HEK293 (cell line): Measurements from ENCODE around the gene C17orf67.

Source experiments
- MYNN ChIP-seq: fragments of 450-650 bp; formaldehyde crosslinking; IDR thresholded peaks from 2 replicates; pipeline ENCODE4 v1.5.1; 2016; ENCODE audit warnings: missing biosample characterization, missing genetic modification characterization, borderline replicate concordance
- ZFP3 ChIP-seq: fragments of 450-650 bp; formaldehyde crosslinking; IDR thresholded peaks from 2 replicates; pipeline ENCODE4 v1.5.1; 2016; ENCODE audit warnings: low read depth, missing biosample characterization, missing genetic modification characterization
- ZNF302 ChIP-seq: fragments of 450-650 bp; formaldehyde crosslinking; IDR thresholded peaks from 2 replicates; pipeline ENCODE4 v1.5.1; 2016; ENCODE audit warnings: missing biosample characterization, missing genetic modification characterization, low read depth
- TF ChIP-seq, protein P1 (sequence below): fragments of 450-650 bp; formaldehyde crosslinking; IDR thresholded peaks from 2 replicates; pipeline ENCODE4 v1.5.1; 2016; ENCODE audit warnings: missing biosample characterization, missing genetic modification characterization
- TF ChIP-seq, protein P2 (sequence below): fragments of 450-650 bp; formaldehyde crosslinking; IDR thresholded peaks from 2 replicates; pipeline ENCODE4 v1.5.1; 2016; ENCODE audit warnings: missing biosample characterization, missing genetic modification characterization
- TF ChIP-seq, protein P3 (sequence below): sonication (generic); formaldehyde crosslinking; IDR thresholded peaks from 2 replicates; pipeline ENCODE4 v1.8.1; 2022; ENCODE audit warnings: mild to moderate bottlenecking, moderate library complexity, missing genetic modification reagents

DNA sequence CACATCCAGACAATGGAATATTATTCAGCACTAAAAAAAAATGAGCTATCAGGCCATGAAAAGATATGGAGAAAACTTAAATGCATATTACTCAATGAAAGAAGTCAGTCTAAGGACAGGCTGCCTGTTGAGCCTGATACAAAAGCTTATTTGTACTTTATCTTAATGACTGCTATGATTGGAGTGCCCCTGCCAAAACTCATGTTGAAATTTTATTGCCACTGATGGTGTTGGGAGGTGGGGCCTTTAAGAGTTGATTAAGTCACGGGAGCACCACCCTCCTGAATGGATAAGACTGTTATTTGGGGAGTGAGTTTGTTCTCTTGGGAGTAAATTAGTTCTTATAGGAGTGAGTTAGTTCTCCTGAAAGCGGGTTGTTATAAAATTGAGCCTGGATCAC is 9.9 kb downstream of the C17orf67 start:
- TF ChIP-seq ZFP3 = no peak
- TF ChIP-seq MYNN = no peak
- TF ChIP-seq ZNF302 (tag by site-specific recombination) = no peak
- TF ChIP-seq, protein P1, sequence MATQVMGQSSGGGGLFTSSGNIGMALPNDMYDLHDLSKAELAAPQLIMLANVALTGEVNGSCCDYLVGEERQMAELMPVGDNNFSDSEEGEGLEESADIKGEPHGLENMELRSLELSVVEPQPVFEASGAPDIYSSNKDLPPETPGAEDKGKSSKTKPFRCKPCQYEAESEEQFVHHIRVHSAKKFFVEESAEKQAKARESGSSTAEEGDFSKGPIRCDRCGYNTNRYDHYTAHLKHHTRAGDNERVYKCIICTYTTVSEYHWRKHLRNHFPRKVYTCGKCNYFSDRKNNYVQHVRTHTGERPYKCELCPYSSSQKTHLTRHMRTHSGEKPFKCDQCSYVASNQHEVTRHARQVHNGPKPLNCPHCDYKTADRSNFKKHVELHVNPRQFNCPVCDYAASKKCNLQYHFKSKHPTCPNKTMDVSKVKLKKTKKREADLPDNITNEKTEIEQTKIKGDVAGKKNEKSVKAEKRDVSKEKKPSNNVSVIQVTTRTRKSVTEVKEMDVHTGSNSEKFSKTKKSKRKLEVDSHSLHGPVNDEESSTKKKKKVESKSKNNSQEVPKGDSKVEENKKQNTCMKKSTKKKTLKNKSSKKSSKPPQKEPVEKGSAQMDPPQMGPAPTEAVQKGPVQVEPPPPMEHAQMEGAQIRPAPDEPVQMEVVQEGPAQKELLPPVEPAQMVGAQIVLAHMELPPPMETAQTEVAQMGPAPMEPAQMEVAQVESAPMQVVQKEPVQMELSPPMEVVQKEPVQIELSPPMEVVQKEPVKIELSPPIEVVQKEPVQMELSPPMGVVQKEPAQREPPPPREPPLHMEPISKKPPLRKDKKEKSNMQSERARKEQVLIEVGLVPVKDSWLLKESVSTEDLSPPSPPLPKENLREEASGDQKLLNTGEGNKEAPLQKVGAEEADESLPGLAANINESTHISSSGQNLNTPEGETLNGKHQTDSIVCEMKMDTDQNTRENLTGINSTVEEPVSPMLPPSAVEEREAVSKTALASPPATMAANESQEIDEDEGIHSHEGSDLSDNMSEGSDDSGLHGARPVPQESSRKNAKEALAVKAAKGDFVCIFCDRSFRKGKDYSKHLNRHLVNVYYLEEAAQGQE (tag by site-specific recombination) = no peak
- TF ChIP-seq, protein P2, sequence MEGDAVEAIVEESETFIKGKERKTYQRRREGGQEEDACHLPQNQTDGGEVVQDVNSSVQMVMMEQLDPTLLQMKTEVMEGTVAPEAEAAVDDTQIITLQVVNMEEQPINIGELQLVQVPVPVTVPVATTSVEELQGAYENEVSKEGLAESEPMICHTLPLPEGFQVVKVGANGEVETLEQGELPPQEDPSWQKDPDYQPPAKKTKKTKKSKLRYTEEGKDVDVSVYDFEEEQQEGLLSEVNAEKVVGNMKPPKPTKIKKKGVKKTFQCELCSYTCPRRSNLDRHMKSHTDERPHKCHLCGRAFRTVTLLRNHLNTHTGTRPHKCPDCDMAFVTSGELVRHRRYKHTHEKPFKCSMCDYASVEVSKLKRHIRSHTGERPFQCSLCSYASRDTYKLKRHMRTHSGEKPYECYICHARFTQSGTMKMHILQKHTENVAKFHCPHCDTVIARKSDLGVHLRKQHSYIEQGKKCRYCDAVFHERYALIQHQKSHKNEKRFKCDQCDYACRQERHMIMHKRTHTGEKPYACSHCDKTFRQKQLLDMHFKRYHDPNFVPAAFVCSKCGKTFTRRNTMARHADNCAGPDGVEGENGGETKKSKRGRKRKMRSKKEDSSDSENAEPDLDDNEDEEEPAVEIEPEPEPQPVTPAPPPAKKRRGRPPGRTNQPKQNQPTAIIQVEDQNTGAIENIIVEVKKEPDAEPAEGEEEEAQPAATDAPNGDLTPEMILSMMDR (tag by site-specific recombination) = no peak
- TF ChIP-seq, protein P3, sequence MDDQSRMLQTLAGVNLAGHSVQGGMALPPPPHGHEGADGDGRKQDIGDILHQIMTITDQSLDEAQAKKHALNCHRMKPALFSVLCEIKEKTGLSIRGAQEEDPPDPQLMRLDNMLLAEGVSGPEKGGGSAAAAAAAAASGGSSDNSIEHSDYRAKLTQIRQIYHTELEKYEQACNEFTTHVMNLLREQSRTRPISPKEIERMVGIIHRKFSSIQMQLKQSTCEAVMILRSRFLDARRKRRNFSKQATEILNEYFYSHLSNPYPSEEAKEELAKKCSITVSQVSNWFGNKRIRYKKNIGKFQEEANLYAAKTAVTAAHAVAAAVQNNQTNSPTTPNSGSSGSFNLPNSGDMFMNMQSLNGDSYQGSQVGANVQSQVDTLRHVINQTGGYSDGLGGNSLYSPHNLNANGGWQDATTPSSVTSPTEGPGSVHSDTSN (CRISPR knock-in tag) = no peak
